Umbilical cord (tissue), 2 donors: ENCODE measurements around the gene GTSE1. TPM values are rescaled to one million over a fixed set of nuclear protein-coding genes. Genes with fewer than 3 reads are reported as not detected.

Experiments
- DNase-seq: peaks from one replicate; pipeline ENCODE4 v3.0.0-alpha.2; 2015; ENCODE audit warnings: low spot score
- total RNA-seq: library from RNA; depleted of rRNA; stranded (reverse); fragments of >200 nt; gene quantifications from one replicate; pipeline ENCODE4 v1.2.3, GENCODE V29; 2014; ENCODE audit warnings: low replicate concordance; ENCODE audit not compliant: insufficient read depth

Gene GTSE1
- total RNA-seq, 1 donor from 2014 or later, result 3.4 TPM

GRCh38 chr22:46377525-46378425 is 81.1 kb downstream of the GTSE1 start:
- no peak for DNase-seq

DNA sequence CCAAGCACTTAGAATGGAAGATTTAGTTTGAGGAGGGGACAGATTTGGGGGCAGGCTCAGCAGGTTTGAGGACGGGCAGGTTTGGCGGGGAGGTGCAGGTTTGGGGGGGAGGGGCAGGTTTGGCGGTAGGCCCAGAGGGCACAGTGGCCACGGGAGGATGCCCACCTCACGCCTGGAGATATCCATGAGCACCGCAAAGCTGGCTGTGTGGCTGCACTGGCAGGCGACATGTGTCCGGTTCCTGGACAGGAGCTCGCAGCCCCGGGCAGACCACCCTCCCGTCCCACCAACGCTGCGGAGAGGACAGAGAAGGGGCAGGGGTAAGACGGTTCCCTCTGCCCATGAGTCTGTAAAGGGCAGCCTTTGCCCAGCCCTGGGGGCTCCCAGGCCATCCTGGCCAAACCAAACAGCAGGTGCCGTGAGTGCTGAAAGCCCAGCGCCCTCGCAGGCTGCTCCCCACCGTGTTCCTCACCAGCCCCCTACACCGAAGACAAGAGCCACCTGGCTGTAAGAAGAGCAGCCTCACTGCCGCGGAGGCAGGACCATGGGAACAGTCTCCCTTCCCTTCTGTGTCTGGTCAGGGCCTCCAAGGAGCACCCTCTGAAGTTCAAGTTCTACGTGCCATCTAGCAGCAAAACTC is 81.9 kb downstream of the GTSE1 start:
- DNase-seq, result no peak

- DNase-seq, result no peak
Measured at GRCh38 chr22:46379066-46379930, 82.6 kb downstream of the GTSE1 start.

- no peak for DNase-seq
Measured at GRCh38 chr22:46380069-46380468, 83.4 kb downstream of the GTSE1 start.

Other genes starting within 250 kb of the GTSE1 start
- gene PPARA, start 146.3 kb upstream of the GTSE1 start, total RNA-seq, result 34.9 TPM
- 13.5 TPM for gene CDPF1, start 46.6 kb upstream of the GTSE1 start, total RNA-seq
- gene PKDREJ, start 33.5 kb upstream of the GTSE1 start, total RNA-seq, result 2.4 TPM
- 20.7 TPM for gene TTC38, start 28.9 kb upstream of the GTSE1 start, total RNA-seq
- gene TRMU, start 38.8 kb downstream of the GTSE1 start, total RNA-seq, result 21.9 TPM
- 4.8 TPM for gene CELSR1, start 240.8 kb downstream of the GTSE1 start, total RNA-seq